HG03095 (cell line): ENCODE data around the gene SLC45A1.

ENCODE experiments used
- ATAC-seq: cut with Tn5 transposase; IDR thresholded peaks from one replicate; pipeline ENCODE4 v1.9.1; 2021; ENCODE audit warnings: moderate library complexity; ENCODE audit not compliant: unreplicated experiment

SLC45A1 gene

DNA sequence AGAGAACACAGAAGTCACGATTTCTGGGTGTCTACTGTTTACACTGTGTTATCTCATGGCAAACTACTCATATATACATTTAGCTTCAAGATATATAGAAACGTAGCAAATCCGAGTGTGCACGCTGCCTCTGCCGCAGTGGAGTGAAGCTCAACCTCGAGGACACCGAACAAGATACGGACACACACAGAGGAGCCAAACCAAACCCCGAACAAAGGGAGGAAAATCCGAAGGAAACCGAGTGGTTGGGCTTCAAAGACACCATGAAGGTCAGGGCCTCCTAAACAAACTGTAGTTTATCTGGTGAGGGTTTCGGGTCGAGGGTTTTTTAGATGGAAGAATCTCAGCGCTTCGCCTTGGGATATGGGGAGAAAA is 34.5 kb downstream of the SLC45A1 start:
- no peak for ATAC-seq

DNA sequence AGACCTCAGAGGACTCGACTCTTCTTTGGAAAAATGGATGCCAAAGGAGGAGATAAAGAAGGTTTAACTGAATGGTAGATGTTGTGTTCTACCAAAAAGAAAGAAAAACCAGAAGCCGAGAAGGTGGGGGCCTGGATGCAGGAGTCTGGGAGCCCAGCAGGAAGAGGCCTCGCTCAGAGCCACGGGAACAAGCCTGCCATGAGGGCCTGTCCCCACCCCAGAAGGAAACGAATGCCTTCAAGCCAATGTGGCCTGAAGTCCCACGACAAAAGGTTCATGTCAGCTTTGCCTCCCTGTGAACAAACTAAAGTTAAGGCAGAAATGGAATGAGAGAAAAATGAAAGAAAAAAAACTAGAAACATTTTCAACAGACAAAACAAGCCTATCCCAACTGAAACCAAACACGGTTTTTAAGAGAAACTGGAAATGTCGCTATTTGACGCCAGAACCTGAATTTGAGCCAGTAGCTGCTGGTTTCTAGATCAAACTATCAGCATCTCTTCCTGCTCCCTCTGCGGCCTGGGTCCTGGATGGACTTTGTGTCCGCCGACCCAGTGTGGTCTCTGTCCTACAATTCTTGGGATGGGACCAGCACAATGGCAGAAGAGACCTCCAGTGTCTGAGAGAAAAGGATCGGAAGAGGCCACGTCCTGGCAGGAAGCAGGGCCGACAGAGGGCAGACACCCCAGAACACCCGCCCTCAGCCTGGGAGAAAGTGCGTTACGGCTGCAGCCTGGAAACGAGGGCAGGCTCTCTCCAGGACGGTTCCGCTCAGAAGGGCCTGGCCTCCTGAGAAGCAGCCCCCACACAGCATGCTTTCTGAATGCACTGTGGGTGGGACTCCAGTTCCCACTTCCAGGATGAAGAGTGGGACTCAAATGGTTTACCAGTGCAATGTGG is 35.2 kb downstream of the SLC45A1 start:
- no peak for ATAC-seq

DNA sequence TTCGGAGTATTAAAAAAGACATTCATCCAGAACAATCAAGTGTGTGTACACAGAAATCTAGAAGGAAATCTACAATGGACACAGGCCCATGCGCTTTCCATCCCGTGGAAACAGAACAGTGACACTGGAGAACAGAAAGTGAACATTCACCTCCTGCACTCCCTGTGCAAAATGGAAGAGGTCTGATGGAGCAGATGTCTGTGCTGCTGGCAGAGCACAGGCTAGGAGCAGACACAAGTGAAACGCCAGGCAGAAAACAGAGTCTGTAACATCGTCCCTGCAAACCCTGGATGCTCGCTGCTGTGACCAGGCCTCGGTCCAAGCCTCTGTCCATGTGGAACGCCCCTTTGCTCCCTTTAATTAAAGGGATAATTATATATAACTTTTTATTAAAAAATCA is 36.1 kb downstream of the SLC45A1 start:
- no peak for ATAC-seq

DNA sequence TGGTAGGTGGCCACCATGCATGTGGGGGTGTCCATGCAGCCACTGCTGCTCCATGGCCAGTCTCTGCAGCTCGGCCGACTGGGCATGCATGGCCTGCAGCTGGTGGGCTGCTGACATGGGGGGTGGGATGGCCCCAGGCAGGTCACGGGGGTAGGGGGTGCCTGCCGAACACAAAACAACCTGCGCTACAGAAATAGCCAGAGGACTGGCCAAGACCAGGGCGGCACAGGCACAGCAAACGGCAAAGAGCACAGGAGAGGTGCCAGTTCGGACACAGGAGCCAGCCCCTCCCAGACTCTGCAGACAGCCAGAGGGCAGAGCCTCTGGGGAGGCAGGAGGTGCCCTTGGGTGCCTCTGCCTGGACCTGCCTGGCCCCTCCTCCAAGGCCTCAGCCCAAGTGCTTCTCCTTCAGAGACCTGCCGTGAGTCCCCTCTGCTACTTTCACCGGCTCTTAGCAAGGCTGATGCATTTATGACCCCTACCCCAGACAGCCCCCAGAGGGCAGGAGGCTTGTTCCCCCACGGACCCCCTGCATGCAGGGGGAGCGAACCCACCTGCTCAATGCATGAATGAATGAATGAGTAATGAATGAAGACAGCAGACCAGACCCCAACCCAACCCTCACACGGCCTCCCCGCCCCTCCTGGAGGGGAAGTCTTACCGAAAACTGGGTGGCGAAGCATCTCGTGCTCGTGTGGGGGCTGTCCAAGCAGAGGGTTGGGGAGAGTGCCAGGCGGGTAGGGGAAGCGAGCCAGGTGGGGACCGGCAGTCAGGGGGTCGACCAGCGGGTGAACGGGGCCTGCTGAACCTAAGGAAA is 37.7 kb downstream of the SLC45A1 start:
- ATAC-seq: no peak

DNA sequence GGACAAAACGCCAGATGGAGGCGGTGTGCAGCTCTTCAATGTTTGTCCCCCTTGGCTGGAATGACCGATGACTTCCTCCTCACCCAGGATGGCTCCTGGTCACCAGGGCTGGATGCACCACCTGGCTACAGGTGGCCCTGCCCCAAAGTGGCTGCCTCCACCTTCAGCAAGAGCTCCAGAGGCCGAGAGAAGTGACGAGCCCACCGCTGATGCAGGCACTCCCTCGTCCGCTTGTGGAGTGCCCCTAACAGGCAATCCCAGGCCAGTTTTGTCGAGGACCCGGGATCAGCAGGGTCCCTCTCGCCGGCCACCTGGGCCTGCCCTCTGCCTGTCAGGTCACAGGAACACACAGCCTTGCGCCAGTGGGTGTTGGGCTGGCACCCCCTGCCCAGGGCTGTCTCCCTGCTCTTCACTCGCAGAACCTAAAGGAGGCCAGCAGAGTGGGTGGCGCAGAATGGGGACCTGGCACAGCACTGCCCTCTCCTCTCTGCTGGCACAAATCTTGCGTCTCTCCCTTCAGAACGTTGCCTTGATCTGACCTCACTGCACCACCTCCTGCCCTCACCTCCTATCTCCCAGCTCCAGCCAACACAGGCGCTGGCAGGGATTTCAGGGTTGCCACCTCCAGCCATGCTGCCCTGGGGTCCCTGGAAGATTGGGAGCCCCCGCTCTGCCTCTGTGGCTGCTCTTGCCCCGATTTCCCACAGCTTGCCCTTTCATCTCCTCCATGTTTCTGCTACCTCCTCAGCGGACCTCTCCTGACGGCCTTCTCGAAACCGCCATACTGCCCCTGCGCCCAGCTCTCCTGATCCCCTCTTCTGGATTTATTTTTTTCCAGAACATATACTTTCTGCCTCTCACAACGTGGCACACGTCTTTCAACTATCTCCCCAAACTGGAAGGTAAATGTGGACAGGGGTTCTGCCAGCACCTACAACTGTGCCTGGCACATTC is 38.6 kb downstream of the SLC45A1 start:
- no peak for ATAC-seq

DNA sequence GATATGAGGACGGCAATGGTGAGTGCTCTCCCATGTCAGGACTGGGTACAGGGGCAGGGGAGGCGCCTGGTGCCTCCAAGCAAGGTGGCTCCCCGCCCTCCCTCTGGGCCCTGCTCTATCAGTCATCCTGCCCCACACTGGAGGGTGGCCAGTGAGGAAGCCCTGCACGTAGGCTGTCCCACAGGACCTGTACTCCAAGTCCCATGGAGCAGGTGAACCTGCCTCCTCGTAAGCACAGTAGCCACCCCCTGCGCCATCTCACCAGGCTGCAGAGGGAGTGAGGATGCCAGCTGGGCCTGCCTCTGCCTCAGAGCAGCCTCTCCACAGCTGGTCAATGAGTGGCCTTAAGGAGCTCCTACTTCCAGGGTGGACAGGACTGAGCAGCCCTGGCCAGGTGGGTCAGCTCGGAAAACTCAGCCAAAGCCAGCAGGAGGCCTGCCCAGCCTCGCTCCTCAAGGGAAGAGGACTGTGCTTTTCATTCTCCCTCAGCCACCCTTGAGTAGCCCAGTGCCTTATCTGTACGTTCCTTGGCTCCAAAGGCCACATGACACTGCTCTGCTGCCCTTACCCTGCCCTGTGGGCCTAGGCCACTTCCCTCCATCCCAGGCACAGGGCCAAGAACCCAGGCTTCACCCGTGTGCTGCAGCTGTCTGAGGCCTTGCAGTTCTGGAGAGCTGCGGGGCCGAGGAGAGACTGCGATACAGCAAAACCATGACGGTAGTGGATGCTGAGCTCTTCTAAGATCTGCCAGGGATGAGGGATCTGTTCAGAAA is 39.6 kb downstream of the SLC45A1 start:
- no peak for ATAC-seq

DNA sequence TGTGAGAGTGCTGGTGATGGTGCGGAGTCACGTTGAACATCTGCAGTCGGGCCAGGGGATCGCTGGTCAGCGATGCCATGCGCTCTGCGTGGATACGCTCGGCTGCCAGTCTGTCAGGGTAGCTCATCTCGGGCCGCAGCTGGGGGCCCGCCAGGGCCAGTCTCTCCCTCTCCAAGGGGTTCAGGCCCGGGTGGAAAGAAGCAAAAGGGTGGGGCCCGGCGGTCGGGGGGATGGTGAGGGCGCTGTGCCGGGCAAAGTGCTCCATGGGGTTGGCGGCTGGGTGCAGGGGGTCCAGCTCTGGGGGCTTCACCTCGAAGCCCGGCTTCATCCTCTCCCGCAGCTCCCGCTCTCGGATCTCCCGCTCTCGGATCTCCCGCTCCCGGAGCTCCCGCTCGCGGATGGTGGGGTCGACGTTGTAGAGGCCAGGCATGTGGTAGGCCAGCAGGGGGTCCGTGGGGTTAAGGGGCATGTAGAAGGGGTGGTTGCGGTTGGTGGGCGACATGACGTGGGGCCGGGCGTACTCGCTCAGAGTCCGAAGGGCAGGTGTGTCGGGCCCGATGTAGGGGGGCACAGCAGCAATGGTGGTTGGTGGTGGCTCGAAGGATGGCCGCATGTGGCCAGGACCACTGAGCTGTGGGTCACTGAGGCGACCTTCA is 40.5 kb downstream of the SLC45A1 start:
- no peak for ATAC-seq

DNA sequence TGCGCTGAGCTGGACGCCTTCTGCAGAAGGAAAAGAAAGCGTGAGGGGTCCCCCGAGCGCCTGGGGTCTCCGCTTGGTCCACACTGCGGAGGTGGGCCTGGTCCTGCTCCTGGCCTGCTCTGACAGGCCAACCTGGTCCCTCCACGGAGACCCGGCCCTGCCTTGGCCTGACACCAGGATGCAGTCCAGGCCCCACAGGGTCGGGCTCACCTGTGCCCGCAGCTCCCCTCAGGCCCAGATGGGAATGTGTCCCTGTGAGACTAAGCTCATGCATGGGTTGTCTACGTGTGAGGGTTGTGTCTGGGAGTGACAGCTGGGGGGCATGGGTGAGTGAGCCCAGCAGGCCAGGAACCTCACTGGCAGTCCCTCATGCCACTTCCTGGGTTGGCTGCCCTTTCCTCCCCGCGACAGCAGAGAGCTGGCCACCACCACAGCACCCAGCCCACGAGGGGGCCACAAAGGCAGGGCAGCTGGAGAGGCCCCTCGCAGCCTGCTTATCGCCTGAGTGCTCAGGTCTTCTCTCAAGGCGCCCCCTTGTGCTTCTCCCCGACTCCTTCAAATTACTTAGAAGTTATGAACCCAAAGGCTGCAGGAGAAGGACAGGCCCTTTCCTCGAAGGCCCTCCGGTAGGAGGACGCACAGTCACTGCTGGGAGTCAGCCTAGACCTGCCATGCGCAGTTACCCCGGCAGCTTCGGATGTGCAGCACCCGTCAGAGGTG is 41.1 kb downstream of the SLC45A1 start:
- no peak for ATAC-seq

DNA sequence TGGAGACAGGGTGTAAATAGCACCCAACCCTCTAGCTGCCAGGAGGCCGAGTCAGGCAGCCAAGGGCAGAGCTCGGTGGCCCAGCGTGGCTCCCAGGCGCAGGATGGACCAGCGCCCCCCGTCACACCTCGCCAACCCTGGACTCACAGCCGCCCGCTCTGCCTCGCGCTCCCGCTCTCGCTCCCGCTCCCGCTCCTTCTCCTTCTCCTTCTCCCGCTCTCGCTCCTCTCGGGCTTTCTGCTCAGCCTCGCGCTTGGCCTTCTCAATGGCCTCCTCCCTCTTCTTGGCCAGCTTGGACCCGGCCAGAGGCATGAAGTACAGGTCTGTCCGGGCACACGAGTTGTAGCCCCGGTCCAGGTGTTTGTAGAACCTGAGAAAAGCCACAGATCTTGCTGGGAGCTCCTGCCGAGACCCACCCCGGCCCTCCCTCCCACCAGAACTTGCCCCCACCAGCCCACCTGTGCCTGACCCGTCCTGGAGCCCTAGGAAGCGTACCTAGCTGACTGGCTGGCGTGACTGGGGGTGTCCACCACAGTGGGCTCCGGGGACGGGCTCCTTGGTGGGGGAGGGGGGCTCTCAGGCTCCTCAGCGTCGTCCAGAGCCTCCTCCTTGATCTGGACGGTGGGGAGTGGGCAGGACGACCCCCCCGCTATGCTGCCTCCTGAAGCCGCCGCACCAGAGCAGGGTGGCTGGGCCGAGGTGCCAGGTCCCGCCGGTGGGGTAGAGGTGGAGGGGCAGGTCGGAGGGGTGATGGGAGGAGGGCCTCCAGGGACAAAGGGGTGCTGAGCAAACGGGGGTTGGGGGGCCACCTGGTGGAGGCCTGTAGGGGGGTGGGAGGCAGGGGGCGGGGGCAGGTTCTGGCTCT is 41.9 kb downstream of the SLC45A1 start:
- ATAC-seq: no peak

DNA sequence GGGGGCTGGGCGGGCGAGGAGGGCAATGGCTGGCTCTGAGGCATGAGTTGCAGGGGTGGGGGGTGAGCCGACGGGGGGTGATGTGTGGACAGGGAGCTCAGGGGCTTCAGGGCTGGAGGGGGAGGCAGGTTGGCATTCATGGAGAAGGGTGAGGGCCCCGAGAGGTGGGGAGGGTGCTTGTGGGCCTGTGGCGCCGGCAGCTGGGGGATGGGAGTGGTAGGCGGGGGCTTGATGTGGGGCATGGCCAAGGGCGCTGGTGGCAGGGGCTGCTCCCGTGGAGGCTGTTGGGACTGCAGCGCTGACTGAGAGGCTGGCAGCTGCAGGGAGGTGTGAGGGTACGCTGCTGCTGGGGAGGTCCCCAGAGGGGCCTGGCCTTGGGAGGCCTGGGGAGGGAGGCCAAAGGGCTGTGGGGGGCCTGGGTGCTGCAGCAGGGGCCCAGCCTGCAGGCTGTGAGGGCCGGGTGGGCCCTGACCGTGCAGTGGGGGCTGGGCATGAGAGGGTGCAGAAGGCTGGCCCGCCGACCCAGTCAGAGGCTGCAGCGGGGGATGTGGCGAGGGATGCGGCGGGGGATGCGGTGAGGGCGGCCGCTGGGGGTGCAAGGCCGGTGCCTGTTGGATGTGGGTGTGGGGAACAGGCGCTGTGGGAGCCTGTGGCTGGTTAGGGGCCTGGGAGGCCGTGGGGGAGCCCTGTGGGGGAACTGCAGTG is 42.7 kb downstream of the SLC45A1 start:
- no peak for ATAC-seq

DNA sequence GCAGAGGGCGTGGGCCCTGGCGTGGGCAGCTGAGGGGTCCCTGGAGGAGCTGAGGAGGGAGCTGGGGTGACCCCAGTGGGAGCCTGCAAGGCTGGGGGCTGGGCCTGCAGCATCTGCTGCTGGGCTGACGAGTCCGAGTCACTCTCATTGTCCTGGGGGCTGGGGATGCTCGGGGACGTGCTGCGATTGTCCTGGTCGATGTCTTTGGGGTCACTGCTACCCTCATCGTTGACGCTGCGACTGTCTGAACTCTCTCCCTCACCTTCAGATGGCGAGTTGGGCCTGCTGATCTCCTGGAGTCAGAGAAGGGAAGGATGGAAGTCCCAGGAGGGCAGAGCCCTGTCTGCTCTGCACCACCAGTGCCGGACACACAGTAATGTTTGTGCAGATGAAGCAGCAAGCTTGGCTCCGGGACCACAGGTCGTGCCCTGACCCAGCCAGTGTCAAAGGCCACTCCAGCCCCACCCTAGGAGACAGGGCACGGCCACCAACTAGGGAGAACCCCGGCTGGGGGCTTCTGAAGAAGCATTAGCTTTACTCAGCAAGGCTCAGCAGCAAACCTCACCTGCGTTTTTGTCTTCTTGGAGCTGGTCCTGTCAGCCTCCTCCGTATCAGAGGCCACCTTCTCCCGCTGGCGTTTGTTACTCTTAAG is 43.4 kb downstream of the SLC45A1 start:
- ATAC-seq: no peak

DNA sequence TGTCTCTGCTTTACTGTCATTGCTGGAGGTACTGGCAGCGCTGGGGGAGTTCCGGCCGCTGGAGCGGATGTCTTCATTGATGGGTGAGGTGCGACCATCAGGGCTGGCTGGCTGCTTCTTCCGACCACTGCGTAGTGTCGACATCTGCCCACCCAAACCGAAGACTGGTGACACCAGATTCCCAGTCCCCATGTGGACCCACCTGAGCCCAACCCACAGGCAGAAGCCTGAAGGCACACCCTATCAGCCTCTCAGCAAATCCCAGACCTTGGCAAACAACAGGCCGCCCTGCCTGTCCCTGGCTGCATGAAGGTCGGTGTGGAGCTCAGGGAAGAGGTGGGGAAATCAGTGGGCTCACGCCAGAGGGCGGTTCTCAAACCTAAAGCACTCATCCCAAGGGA is 44.8 kb downstream of the SLC45A1 start:
- ATAC-seq: no peak

DNA sequence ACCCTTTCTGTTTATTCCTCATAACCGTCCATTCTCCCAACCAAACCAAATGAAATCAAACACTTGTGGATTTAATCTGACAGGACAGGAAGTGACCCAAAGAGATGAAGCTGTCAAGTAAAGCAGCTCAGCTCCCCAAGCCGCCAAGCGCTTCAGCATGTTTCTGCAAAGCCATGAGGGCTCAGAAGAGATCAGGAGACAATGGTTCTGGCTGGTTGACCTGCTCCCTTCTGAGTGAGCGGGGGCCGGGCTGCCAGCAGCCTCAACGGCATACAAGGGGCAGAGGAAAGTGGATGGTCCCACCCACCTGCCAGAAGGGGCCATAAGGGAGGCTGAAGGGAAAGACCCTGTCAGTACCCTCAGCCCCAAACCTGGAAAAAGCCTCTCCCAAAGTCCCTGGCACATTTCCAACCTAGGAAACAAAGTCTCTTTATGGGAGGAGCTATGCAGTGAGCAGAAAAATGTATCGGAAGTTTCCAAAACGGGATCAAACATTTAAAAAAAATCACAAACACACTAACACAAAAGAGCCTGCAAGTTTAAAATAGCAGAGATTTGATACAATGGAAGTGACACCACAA is 45.4 kb downstream of the SLC45A1 start:
- no peak for ATAC-seq

DNA sequence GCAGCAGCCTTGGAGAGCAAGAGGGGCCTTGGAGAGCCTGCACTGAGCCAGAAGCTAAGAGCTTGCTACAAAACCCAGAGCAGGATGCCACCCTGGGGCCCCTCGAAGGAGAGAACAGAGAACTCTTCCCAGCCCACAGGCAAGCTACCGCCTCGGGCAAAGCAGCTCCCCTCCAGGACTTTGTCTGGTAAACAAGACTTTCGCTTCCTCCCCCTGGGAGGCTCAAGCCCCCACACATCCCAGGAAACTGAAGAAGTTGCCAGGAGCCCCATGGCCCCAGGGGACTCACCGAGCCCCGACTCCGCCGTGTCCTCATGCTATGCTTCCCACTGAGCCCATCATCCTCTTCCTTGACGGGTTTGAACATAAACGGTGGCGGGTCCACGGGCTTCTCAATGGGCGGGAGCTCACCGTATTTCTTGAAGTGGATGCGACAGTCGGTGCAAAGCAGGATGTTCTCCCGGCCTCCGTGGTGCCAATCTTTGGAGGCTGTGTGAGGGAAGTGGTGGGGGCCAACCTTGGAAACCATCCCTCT is 45.9 kb downstream of the SLC45A1 start:
- ATAC-seq: no peak

DNA sequence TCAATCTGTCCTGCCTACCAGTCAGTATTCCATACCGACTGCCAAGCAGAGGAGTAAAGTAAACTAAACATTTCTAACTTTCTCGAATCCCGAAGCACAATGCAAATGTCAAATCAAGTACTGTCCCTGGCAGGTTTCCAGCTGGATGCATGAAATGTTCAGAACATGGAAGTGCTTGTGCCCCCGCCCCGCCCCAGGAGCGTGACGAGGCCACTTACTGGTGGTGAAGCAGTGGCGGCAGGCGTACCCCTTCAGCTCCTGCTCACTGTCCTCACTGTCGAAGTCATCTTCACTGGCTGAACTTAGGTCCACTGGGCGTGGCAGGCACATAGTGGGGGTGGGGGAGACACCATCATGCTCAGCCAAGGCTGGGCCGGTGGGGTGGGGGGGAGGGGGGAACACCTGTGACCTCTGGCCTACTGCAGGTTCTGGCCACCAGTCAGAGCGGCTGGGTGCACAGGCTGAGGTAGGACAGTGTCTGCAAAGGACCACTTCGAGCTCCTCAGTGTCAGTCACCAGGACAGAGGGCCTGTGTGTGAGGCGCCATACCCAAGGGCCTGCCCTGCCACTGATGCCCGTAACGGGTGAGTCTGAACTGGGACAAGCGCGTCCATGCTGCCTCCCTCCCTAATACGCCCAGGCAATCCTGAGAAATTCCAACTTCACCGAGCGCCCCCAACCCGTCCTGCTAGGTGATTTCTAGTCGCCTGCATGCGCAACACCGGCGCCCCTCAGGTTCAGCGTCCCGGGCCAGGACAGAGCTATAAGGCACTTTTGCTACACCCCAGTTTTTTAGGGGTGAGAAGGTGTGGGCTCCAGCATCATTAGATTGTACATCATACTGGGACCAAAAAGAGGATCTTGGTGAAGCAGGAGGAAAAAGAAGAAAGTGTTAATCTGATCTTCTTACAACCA is 46.9 kb downstream of the SLC45A1 start:
- ATAC-seq: no peak
